HCT116 (cell line): ENCODE data around the gene ARHGEF11. TPM values are rescaled to one million over a fixed set of nuclear protein-coding genes. Genes with fewer than 3 reads are reported as not detected.

ENCODE experiments used
- ATAC-seq: fragments of 200-7000 bp; cut with Tn5 transposase; 2 replicates; pipeline ENCODE4 v1.9.1; 2020; ENCODE audit warnings: mild to moderate bottlenecking, moderate library complexity
- BruUV-seq: library from RNA; stranded (reverse); fragments of 400-500 nt; replicated peaks from 2 replicates; lab custom pipeline; 2021; lab: Mats Ljungman, UMichigan
- CTCF ChIA-PET: fragments of 300-600 bp; sonication (Branson Sonifier 250); formaldehyde crosslinking; loops from one replicate; lab custom pipeline; 2021; ENCODE audit warnings: antibody characterized with exemption; lab: Charles Lee
- POLR2A ChIA-PET: fragments of 300-600, 350-600 bp; sonication (Branson Sonifier 250); formaldehyde crosslinking; loops from one replicate; lab custom pipeline; 2021; ENCODE audit warnings: antibody characterized with exemption; lab: Charles Lee
- RAD21 ChIA-PET, 2 experiments: fragments of 300-600 bp; sonication (Branson Sonifier 250); formaldehyde crosslinking; loops; one replicate each; lab custom pipeline; 2023; ENCODE audit warnings: low total read pairs in 2 of 2; ENCODE audit not compliant: uncharacterized antibody in 2 of 2, unreplicated experiment in 2 of 2, low non-redundant PET in 1 of 2; lab: Charles Lee
- DNase-seq: peaks from one replicate; pipeline ENCODE4 v3.0.0-alpha.2; 2010; ENCODE audit warnings: low read depth, low spot score
- H2AFZ ChIP-seq: fragments of 200-600 bp; shearing (Covaris generic), sonication (generic); 2 replicates; pipeline ENCODE4 v1.6.1; 2017; ENCODE audit warnings: low read depth, mixed run types, mixed read lengths, antibody characterized with exemption, low read length; ENCODE audit not compliant: poor library complexity, severe bottlenecking
- H3K27ac ChIP-seq: 2 replicates; pipeline ENCODE4 v1.5.1; 2012; ENCODE audit warnings: low read depth, low read length
- H3K27me3 ChIP-seq: fragments of 200-600 bp; sonication (generic); 2 replicates; pipeline ENCODE4 v1.6.1; 2016; ENCODE audit warnings: mixed run types, low read length, mixed read lengths; ENCODE audit not compliant: insufficient read depth
- H3K36me3 ChIP-seq, 2 experiments: fragments of 200-500 bp in 1 of 2; fragments of 200-600 bp in 1 of 2; sonication (Bioruptor generic) in 1 of 2; sonication (generic) in 1 of 2; 2 replicates each; pipeline versions ENCODE4 v1.5.1 to v1.6.1; 2014 to 2016; ENCODE audit warnings: low read length in 2 of 2, inconsistent platforms in 1 of 2, mixed read lengths in 1 of 2, mixed run types in 1 of 2; ENCODE audit not compliant: insufficient read depth in 2 of 2, control insufficient read depth in 1 of 2
- H3K4me1 ChIP-seq, 2 experiments: fragments of 200-600 bp in 1 of 2; sonication (generic) in 1 of 2; 2 replicates each; pipeline versions ENCODE4 v1.5.1 to v1.6.1; 2012 to 2017; ENCODE audit warnings: low read length in 2 of 2, inconsistent platforms in 1 of 2, mild to moderate bottlenecking in 1 of 2, mixed read lengths in 1 of 2, mixed run types in 1 of 2, moderate library complexity in 1 of 2; ENCODE audit not compliant: insufficient read depth in 2 of 2, control insufficient read depth in 1 of 2
- H3K4me2 ChIP-seq: fragments of 200-600 bp; sonication (generic); 2 replicates; pipeline ENCODE4 v1.6.1; 2017; ENCODE audit warnings: mixed run types, low read length, mixed read lengths
- H3K4me3 ChIP-seq, 2 experiments: fragments of 200-600 bp in 1 of 2; sonication (generic) in 1 of 2; replicated peaks in 1 of 2; 2 replicates each; pipeline ENCODE4 v1.5.1; 2011 to 2016; ENCODE audit warnings: low read length in 2 of 2, control low read depth in 1 of 2, low read depth in 1 of 2, mild to moderate bottlenecking in 1 of 2, mixed read lengths in 1 of 2, mixed run types in 1 of 2
- H3K79me2 ChIP-seq: fragments of 200-600 bp; sonication (generic); 2 replicates; pipeline ENCODE4 v1.6.1; 2017; ENCODE audit warnings: mild to moderate bottlenecking, mixed run types, low read length, moderate library complexity, mixed read lengths; ENCODE audit not compliant: insufficient read depth
- H3K9ac ChIP-seq: fragments of 200-600 bp; sonication (generic); 2 replicates; pipeline ENCODE4 v1.6.1; 2016; ENCODE audit warnings: low read length, mixed read lengths
- H3K9me2 ChIP-seq: fragments of 200-600 bp; sonication (generic), shearing (Covaris generic); 2 replicates; pipeline ENCODE4 v1.6.1; 2017; ENCODE audit warnings: mixed run types, mild to moderate bottlenecking, moderate library complexity; ENCODE audit not compliant: insufficient read depth
- H3K9me3 ChIP-seq, 2 experiments: fragments of 200-500 bp in 1 of 2; fragments of 200-600 bp in 1 of 2; sonication (Bioruptor generic) in 1 of 2; sonication (generic) in 1 of 2; 2 replicates each; pipeline ENCODE4 v1.6.1; 2014 to 2017; ENCODE audit warnings: low read length in 2 of 2, mixed read lengths in 2 of 2, inconsistent platforms in 1 of 2, low read depth in 1 of 2, mild to moderate bottlenecking in 1 of 2, mixed run types in 1 of 2, moderate library complexity in 1 of 2; ENCODE audit not compliant: control insufficient read depth in 1 of 2, insufficient read depth in 1 of 2
- H4K20me1 ChIP-seq: fragments of 200-600 bp; sonication (generic), shearing (Covaris generic); 2 replicates; pipeline ENCODE4 v1.6.1; 2017; ENCODE audit warnings: mixed run types, mild to moderate bottlenecking, moderate library complexity; ENCODE audit not compliant: insufficient read depth
- CBX3 ChIP-seq: IDR thresholded peaks from 2 replicates; pipeline ENCODE4 v1.6.1; 2012; ENCODE audit warnings: low read depth
- POLR2AphosphoS5 ChIP-seq: IDR thresholded peaks from 2 replicates; pipeline ENCODE4 v1.6.1; 2011; ENCODE audit warnings: mild to moderate bottlenecking, low read depth, low read length, moderate library complexity
- intact Hi-C: fragments of 100-400 bp; cut with micrococcal nuclease; formaldehyde crosslinking; loops from 2 replicates; pipeline ENCODE4 v1.10.0; 2022
- total RNA-seq: library from RNA; stranded (reverse); gene quantifications from one replicate; pipeline ENCODE4 v1.2.1, GENCODE V29; 2021; ENCODE audit not compliant: unreplicated experiment
- TF ChIP-seq, protein P1 (sequence below): IDR thresholded peaks from 2 replicates; pipeline ENCODE4 v1.6.1; 2012; ENCODE audit warnings: low read depth
- TF ChIP-seq, protein P2 (sequence below): IDR thresholded peaks from 2 replicates; pipeline ENCODE4 v1.6.1; 2011; ENCODE audit warnings: mild to moderate bottlenecking, low read length, moderate library complexity; ENCODE audit not compliant: insufficient replicate concordance; ENCODE audit errors: extremely low read depth
- TF ChIP-seq, protein P3 (sequence below), 3 experiments: fragments of 200-600 bp in 1 of 3; sonication (generic) in 1 of 3; IDR thresholded peaks in 2 of 3; conservative IDR thresholded peaks in 1 of 3; 2 replicates each; pipeline ENCODE4 v1.5.1; 2012 to 2017; ENCODE audit warnings: low read depth in 2 of 3, low read length in 2 of 3, antibody characterized with exemption in 1 of 3, borderline replicate concordance in 1 of 3, control low read depth in 1 of 3, mild to moderate bottlenecking in 1 of 3, mixed read lengths in 1 of 3, mixed run types in 1 of 3, moderate library complexity in 1 of 3; ENCODE audit not compliant: insufficient read depth in 1 of 3

The ARHGEF11 gene
- total RNA-seq, 1 experiment from 2014 or later, result 28.9 TPM

DNA sequence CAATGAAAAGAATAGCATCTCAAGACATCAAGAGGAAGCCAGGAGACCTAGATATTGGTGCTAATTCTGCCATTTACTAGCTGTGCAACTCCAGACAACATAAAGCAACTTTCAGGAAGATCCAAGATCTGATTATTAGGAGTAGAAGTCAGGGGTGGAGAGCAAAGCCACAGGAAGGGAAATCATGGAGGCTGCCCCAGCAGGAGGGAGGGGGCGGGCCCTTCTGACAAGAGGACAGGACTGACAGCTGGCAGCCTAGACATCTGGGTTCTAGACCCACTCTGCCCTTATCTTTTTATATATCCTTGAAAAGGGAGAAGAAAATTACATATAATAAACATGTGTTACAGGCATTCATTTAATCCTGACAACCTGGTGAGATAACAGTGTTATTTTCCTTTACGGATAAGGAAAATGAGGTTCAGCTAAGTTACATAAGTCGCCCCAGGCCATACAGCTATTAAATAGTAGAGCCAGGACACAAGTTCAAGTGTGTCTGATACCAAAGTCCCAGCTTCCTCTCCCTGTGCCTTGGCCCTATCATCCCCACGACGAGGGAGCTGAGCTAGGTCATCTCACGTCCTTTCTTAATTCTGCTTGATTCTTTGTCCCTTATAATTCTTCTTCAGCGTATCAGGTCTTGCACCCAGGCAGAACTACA lies 46.6 kb downstream of the ARHGEF11 start:
- no peak overlapping the region for H3K9ac ChIP-seq
- H3K9me2 ChIP-seq, result no peaks in the 10 kb centered on the region
- H2AFZ ChIP-seq, result no peak overlapping the region
- no peak overlapping the region for H3K4me2 ChIP-seq
- no peak overlapping the region for H3K27ac ChIP-seq
- ChIA-PET RAD21 (no interaction called here), CTCF (no interaction called here), POLR2A (no interaction called here)
- no peaks in the 10 kb centered on the region for H4K20me1 ChIP-seq
- peaks cover 0 to 6% of the 10 kb centered on the region in 2 experiments; a peak in 1 of 4 replicates for H3K4me1 ChIP-seq
- no peaks in the 10 kb centered on the region for H3K9me3 ChIP-seq
- TF ChIP-seq, protein P1, sequence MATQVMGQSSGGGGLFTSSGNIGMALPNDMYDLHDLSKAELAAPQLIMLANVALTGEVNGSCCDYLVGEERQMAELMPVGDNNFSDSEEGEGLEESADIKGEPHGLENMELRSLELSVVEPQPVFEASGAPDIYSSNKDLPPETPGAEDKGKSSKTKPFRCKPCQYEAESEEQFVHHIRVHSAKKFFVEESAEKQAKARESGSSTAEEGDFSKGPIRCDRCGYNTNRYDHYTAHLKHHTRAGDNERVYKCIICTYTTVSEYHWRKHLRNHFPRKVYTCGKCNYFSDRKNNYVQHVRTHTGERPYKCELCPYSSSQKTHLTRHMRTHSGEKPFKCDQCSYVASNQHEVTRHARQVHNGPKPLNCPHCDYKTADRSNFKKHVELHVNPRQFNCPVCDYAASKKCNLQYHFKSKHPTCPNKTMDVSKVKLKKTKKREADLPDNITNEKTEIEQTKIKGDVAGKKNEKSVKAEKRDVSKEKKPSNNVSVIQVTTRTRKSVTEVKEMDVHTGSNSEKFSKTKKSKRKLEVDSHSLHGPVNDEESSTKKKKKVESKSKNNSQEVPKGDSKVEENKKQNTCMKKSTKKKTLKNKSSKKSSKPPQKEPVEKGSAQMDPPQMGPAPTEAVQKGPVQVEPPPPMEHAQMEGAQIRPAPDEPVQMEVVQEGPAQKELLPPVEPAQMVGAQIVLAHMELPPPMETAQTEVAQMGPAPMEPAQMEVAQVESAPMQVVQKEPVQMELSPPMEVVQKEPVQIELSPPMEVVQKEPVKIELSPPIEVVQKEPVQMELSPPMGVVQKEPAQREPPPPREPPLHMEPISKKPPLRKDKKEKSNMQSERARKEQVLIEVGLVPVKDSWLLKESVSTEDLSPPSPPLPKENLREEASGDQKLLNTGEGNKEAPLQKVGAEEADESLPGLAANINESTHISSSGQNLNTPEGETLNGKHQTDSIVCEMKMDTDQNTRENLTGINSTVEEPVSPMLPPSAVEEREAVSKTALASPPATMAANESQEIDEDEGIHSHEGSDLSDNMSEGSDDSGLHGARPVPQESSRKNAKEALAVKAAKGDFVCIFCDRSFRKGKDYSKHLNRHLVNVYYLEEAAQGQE, result no peak
- TF ChIP-seq CBX3, result no peak
- TF ChIP-seq, protein P2, sequence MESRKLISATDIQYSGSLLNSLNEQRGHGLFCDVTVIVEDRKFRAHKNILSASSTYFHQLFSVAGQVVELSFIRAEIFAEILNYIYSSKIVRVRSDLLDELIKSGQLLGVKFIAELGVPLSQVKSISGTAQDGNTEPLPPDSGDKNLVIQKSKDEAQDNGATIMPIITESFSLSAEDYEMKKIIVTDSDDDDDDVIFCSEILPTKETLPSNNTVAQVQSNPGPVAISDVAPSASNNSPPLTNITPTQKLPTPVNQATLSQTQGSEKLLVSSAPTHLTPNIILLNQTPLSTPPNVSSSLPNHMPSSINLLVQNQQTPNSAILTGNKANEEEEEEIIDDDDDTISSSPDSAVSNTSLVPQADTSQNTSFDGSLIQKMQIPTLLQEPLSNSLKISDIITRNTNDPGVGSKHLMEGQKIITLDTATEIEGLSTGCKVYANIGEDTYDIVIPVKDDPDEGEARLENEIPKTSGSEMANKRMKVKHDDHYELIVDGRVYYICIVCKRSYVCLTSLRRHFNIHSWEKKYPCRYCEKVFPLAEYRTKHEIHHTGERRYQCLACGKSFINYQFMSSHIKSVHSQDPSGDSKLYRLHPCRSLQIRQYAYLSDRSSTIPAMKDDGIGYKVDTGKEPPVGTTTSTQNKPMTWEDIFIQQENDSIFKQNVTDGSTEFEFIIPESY, result no peak
- TF ChIP-seq POLR2AphosphoS5, result no peak
- TF ChIP-seq, protein P3, sequence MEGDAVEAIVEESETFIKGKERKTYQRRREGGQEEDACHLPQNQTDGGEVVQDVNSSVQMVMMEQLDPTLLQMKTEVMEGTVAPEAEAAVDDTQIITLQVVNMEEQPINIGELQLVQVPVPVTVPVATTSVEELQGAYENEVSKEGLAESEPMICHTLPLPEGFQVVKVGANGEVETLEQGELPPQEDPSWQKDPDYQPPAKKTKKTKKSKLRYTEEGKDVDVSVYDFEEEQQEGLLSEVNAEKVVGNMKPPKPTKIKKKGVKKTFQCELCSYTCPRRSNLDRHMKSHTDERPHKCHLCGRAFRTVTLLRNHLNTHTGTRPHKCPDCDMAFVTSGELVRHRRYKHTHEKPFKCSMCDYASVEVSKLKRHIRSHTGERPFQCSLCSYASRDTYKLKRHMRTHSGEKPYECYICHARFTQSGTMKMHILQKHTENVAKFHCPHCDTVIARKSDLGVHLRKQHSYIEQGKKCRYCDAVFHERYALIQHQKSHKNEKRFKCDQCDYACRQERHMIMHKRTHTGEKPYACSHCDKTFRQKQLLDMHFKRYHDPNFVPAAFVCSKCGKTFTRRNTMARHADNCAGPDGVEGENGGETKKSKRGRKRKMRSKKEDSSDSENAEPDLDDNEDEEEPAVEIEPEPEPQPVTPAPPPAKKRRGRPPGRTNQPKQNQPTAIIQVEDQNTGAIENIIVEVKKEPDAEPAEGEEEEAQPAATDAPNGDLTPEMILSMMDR (IDR thresholded peaks at IDR 0.05 in 2 of 3, conservative IDR thresholded peaks at IDR 0.05 in 1 of 3; ENCODE audit: borderline replicate concordance in 1 of 3, insufficient read depth in 1 of 3, low read depth in 2 of 3, low read length in 2 of 3), result no peak
- H3K4me3 ChIP-seq, result no peak overlapping the region
- intact Hi-C loops, result no loop called here
- no peak for ATAC-seq
- peaks cover 25% of the 10 kb centered on the region for H3K79me2 ChIP-seq
- no peaks in the 10 kb centered on the region for H3K27me3 ChIP-seq
- DNase-seq, result no peak
- no TSS peak for BruUV-seq
- no peaks in the 10 kb centered on the region for H3K36me3 ChIP-seq
